Measurements from ENCODE around the gene TMCO2. TPM values are rescaled to one million over a fixed set of nuclear protein-coding genes. Genes with fewer than 3 reads are reported as not detected.

TMCO2 gene
- total and polyA plus RNA-seq, 2 donors (not counting 1 experiment from before 2014, with no cell fraction given): not detected

DNA sequence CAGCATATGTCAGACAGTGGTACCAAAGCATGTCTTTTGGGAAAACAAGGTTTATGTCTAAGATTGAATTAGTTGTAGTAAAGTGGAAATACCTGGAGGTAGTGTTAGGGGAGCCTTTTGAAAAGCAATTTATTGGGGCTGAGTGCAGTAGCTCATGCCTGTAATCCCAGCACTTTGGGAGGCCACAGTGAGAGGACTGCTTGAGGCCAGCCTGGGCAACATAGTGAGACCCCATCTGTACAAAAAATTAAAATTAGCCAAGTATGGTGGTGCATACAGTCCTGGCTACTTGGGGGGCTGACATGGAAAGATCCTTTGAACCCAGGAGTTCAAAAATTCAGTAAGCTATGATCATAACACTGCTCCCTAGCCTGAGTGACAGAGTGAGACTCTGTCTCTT is 17.6 kb downstream of the TMCO2 start:
- POLR2A ChIA-PET: no interaction called here
- H2AFZ ChIP-seq (ENCODE audit: insufficient read depth, low read depth, low read length, poor library complexity, severe bottlenecking): no peak overlapping the region
- TF ChIP-seq, protein P1, sequence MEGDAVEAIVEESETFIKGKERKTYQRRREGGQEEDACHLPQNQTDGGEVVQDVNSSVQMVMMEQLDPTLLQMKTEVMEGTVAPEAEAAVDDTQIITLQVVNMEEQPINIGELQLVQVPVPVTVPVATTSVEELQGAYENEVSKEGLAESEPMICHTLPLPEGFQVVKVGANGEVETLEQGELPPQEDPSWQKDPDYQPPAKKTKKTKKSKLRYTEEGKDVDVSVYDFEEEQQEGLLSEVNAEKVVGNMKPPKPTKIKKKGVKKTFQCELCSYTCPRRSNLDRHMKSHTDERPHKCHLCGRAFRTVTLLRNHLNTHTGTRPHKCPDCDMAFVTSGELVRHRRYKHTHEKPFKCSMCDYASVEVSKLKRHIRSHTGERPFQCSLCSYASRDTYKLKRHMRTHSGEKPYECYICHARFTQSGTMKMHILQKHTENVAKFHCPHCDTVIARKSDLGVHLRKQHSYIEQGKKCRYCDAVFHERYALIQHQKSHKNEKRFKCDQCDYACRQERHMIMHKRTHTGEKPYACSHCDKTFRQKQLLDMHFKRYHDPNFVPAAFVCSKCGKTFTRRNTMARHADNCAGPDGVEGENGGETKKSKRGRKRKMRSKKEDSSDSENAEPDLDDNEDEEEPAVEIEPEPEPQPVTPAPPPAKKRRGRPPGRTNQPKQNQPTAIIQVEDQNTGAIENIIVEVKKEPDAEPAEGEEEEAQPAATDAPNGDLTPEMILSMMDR (IDR thresholded peaks at IDR 0.05): no peak
- TF ChIP-seq EZH2 (IDR thresholded peaks at IDR 0.05; ENCODE audit: borderline replicate concordance, insufficient read depth, low read depth, low read length, poor library complexity, severe bottlenecking): no peak
- H3K4me1 Mint-ChIP-seq: peaks cover 6% of the 10 kb centered on the region
- no peak overlapping the region for H3K4me2 ChIP-seq (replicated peaks; ENCODE audit: low read depth, low read length, poor library complexity, severe bottlenecking)
- no peak for ATAC-seq (ENCODE audit: low read depth)
- H4K20me1 ChIP-seq (ENCODE audit: control insufficient read depth, insufficient read depth, low read length, poor library complexity, severe bottlenecking): no peaks in the 10 kb centered on the region
- no peak for DNase-seq
- no peak overlapping the region for H3K27ac ChIP-seq (ENCODE audit: low read length in 2 of 2)
- no peaks in the 10 kb centered on the region for H3K27me3 Mint-ChIP-seq
- H3K27ac Mint-ChIP-seq: no peak overlapping the region
- no peaks in the 10 kb centered on the region for H3K27me3 ChIP-seq (replicated peaks in 1 of 4; ENCODE audit: control extremely low read depth in 1 of 4, control insufficient read depth in 3 of 4, insufficient read depth in 4 of 4, low read length in 3 of 4)
- no peaks in the 10 kb centered on the region for H3K4me1 ChIP-seq (ENCODE audit: control insufficient read depth in 2 of 2, insufficient read depth in 2 of 2, low read length in 2 of 2)
- peaks cover 2 to 69% of the 10 kb centered on the region in 2 experiments for H3K36me3 ChIP-seq (replicated peaks in 1 of 2; ENCODE audit: control extremely low read depth in 1 of 2, control insufficient read depth in 1 of 2, extremely low read depth in 1 of 2, insufficient read depth in 2 of 2, low read length in 1 of 2)
- intact Hi-C loops (cut with micrococcal nuclease): no loop called here
- no peak overlapping the region for H3K4me3 Mint-ChIP-seq
- CTCF ChIA-PET: interaction anchor here (1.4 kb wide), 1 partner anchor 73 kb away, joined by 5 read pairs; no protein-coding TSS in a partner anchor
- H3K9me3 ChIP-seq (ENCODE audit: control extremely low read depth in 1 of 3, control insufficient read depth in 2 of 3, insufficient read depth in 1 of 3, low read length in 2 of 3): no peaks in the 10 kb centered on the region
- no peak overlapping the region for H3K9ac ChIP-seq (ENCODE audit: low read length)
- H3K9me3 Mint-ChIP-seq (ENCODE audit: insufficient read depth): no peaks in the 10 kb centered on the region
- no peak overlapping the region for H3K4me3 ChIP-seq (ENCODE audit: control extremely low read depth in 1 of 5, extremely low read depth in 1 of 5, insufficient read depth in 1 of 5, low read depth in 2 of 5, low read length in 4 of 5)
- H3K79me2 ChIP-seq (ENCODE audit: control insufficient read depth, insufficient read depth, low read length): peaks cover 43% of the 10 kb centered on the region

DNA sequence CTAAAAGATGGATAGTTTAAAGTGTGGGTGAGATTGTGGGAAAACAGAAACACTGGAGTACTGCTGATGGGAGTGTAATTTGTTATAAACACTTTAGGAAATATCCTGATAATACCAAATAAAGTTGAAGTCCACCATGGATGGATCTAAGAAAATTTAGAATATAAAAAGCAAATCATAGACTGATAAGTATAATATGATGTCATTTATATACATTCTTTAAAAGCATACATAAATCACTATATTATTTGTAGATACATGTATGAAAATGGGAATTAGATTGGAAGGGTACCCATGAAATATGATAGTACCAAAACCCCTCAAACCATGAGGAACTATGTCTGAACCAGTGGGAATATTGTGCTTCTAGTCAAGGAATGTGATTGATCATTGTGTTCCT is 18.2 kb downstream of the TMCO2 start:
- ChIA-PET CTCF (interaction anchor here (0.9 to 1.4 kb wide), 2 partner anchors 68 to 73 kb away, joined by 3 to 5 read pairs; no protein-coding TSS in a partner anchor), POLR2A (no interaction called here)
- Histone ChIP-seq H3K36me3 (replicated peaks in 1 of 2; ENCODE audit: control extremely low read depth in 1 of 2, control insufficient read depth in 1 of 2, extremely low read depth in 1 of 2, insufficient read depth in 2 of 2, low read length in 1 of 2) (peaks cover 2 to 67% of the 10 kb centered on the region in 2 experiments), H3K79me2 (ENCODE audit: control insufficient read depth, insufficient read depth, low read length) (peaks cover 46% of the 10 kb centered on the region), H4K20me1 (ENCODE audit: control insufficient read depth, insufficient read depth, low read length, poor library complexity, severe bottlenecking) (no peaks in the 10 kb centered on the region), H3K9ac (ENCODE audit: low read length) (no peak overlapping the region), H3K4me2 (replicated peaks; ENCODE audit: low read depth, low read length, poor library complexity, severe bottlenecking) (no peak overlapping the region), H2AFZ (ENCODE audit: insufficient read depth, low read depth, low read length, poor library complexity, severe bottlenecking) (no peak overlapping the region), H3K4me3 (ENCODE audit: control extremely low read depth in 1 of 5, extremely low read depth in 1 of 5, insufficient read depth in 1 of 5, low read depth in 2 of 5, low read length in 4 of 5) (no peak overlapping the region), H3K4me1 (ENCODE audit: control insufficient read depth in 2 of 2, insufficient read depth in 2 of 2, low read length in 2 of 2) (no peaks in the 10 kb centered on the region), H3K27ac (ENCODE audit: low read length in 2 of 2) (no peak overlapping the region), H3K27me3 (replicated peaks in 1 of 4; ENCODE audit: control extremely low read depth in 1 of 4, control insufficient read depth in 3 of 4, insufficient read depth in 4 of 4, low read length in 3 of 4) (no peaks in the 10 kb centered on the region), H3K9me3 (ENCODE audit: control extremely low read depth in 1 of 3, control insufficient read depth in 2 of 3, insufficient read depth in 1 of 3, low read length in 2 of 3) (no peaks in the 10 kb centered on the region)
- no peak overlapping the region for H3K4me3 Mint-ChIP-seq
- ATAC-seq (ENCODE audit: low read depth): no peak
- no peaks in the 10 kb centered on the region for H3K9me3 Mint-ChIP-seq (ENCODE audit: insufficient read depth)
- no peak for DNase-seq
- no peak overlapping the region for H3K27ac Mint-ChIP-seq
- intact Hi-C loops (cut with micrococcal nuclease): no loop called here
- peaks cover 2% of the 10 kb centered on the region for H3K4me1 Mint-ChIP-seq
- TF ChIP-seq EZH2 (IDR thresholded peaks at IDR 0.05; ENCODE audit: borderline replicate concordance, insufficient read depth, low read depth, low read length, poor library complexity, severe bottlenecking): no peak
- H3K27me3 Mint-ChIP-seq: no peaks in the 10 kb centered on the region
